Fibroblast of skin of left quadriceps (primary cell): ENCODE data around the gene ETFBKMT.
"Not testable (repeated sequence)": the region's sequence is repeated elsewhere in the genome, so short reads cannot be mapped to it uniquely, and the experiment has no call there.

Experiments
- DNase-seq, 2 experiments: peaks; one replicate each; pipeline ENCODE4 v3.0.0-alpha.2; 2013; ENCODE audit warnings: low read depth in 2 of 2

The ETFBKMT gene

GRCh38 chr12:31718542-31719198, 59.2 kb downstream of the ETFBKMT start:
- DNase-seq, result not testable (repeated sequence)

GRCh38 chr12:31722580-31722979, 63.1 kb downstream of the ETFBKMT start:
- DNase-seq, result no peak
